ENCODE measurements around the gene THRB. TPM values are rescaled to one million over a fixed set of nuclear protein-coding genes. Genes with fewer than 3 reads are reported as not detected.

THRB gene
- total RNA-seq, 1 donor from 2014 or later, result 22.8 TPM

- Histone ChIP-seq H3K4me3 (no peak overlapping the region), H3K27ac (peak overlapping the region; percentile 62), H3K4me1 (peaks cover 26% of the 10 kb centered on the region), H3K36me3 (peaks cover 0 to 7% of the 10 kb centered on the region in 2 donors), H3K9me3 (no peaks in the 10 kb centered on the region), H3K27me3 (no peaks in the 10 kb centered on the region)
- intact Hi-C loops (cut with DNase I), result no loop called here
- no peak for TF ChIP-seq CTCF (IDR thresholded peaks at IDR 0.05)
- no peak for TF ChIP-seq POLR2A (IDR thresholded peaks at IDR 0.05)
- TF ChIP-seq POLR2AphosphoS5 (IDR thresholded peaks at IDR 0.05; ENCODE audit: insufficient read depth in 1 of 2, low read depth in 1 of 2), result peak in 1 of 2 donors; percentile 31
- DNase-seq (ENCODE audit: extremely low spot score in 2 of 2), result no peak
These were observed 366.2 kb downstream of the THRB start for GRCh38 chr3:24128199-24129005.

- H3K4me3 ChIP-seq, result no peak overlapping the region
- no peaks in the 10 kb centered on the region for H3K27me3 ChIP-seq
- H3K36me3 ChIP-seq, result no peaks in the 10 kb centered on the region
- intact Hi-C loops (cut with DNase I), result no loop called here
- peaks cover 18% of the 10 kb centered on the region for H3K4me1 ChIP-seq
- no peak for TF ChIP-seq CTCF (IDR thresholded peaks at IDR 0.05)
- TF ChIP-seq POLR2A (IDR thresholded peaks at IDR 0.05), result no peak
- TF ChIP-seq POLR2AphosphoS5 (IDR thresholded peaks at IDR 0.05; ENCODE audit: insufficient read depth in 1 of 2, low read depth in 1 of 2), result no peak
- H3K9me3 ChIP-seq, result no peaks in the 10 kb centered on the region
- no peak overlapping the region for H3K27ac ChIP-seq
- DNase-seq (ENCODE audit: extremely low spot score in 2 of 2), result no peak
These were observed 371.1 kb downstream of the THRB start for GRCh38 chr3:24123596-24123995.

GRCh38 chr3:24120434-24120833 is 374.2 kb downstream of the THRB start:
- no peaks in the 10 kb centered on the region for H3K9me3 ChIP-seq
- no peak overlapping the region for H3K4me3 ChIP-seq
- H3K27ac ChIP-seq, result no peak overlapping the region
- no peak for DNase-seq (ENCODE audit: extremely low spot score in 2 of 2)
- intact Hi-C loops (cut with DNase I), result no loop called here
- peaks cover 7% of the 10 kb centered on the region for H3K4me1 ChIP-seq
- H3K36me3 ChIP-seq, result no peaks in the 10 kb centered on the region
- H3K27me3 ChIP-seq, result no peaks in the 10 kb centered on the region
- TF ChIP-seq POLR2A (IDR thresholded peaks at IDR 0.05), result no peak
- no peak for TF ChIP-seq POLR2AphosphoS5 (IDR thresholded peaks at IDR 0.05; ENCODE audit: insufficient read depth in 1 of 2, low read depth in 1 of 2)
- no peak for TF ChIP-seq CTCF (IDR thresholded peaks at IDR 0.05)

GRCh38 chr3:24119321-24119751 is 375.3 kb downstream of the THRB start:
- TF ChIP-seq POLR2AphosphoS5 (IDR thresholded peaks at IDR 0.05; ENCODE audit: insufficient read depth in 1 of 2, low read depth in 1 of 2), result no peak
- no peak for TF ChIP-seq CTCF (IDR thresholded peaks at IDR 0.05)
- Histone ChIP-seq H3K4me1 (peaks cover 7% of the 10 kb centered on the region), H3K36me3 (no peaks in the 10 kb centered on the region), H3K4me3 (no peak overlapping the region), H3K27me3 (no peaks in the 10 kb centered on the region), H3K9me3 (no peaks in the 10 kb centered on the region), H3K27ac (no peak overlapping the region)
- intact Hi-C loops (cut with DNase I), result no loop called here
- DNase-seq (ENCODE audit: extremely low spot score in 2 of 2), result peak in 1 of 2 donors; percentile 56

- H3K36me3 ChIP-seq, result no peaks in the 10 kb centered on the region
- no peaks in the 10 kb centered on the region for H3K9me3 ChIP-seq
- TF ChIP-seq POLR2A (IDR thresholded peaks at IDR 0.05) (no peak), CTCF (IDR thresholded peaks at IDR 0.05) (no peak), POLR2AphosphoS5 (IDR thresholded peaks at IDR 0.05; ENCODE audit: insufficient read depth in 1 of 2, low read depth in 1 of 2) (no peak)
- H3K27ac ChIP-seq, result no peak overlapping the region
- intact Hi-C loops (cut with DNase I), result no loop called here
- no peak for DNase-seq (ENCODE audit: extremely low spot score in 2 of 2)
- H3K4me1 ChIP-seq, result no peaks in the 10 kb centered on the region
- no peaks in the 10 kb centered on the region for H3K27me3 ChIP-seq
- no peak overlapping the region for H3K4me3 ChIP-seq
These were observed 377.1 kb downstream of the THRB start for GRCh38 chr3:24117508-24117907.

Measured in vagina (tissue), 2 donors.